ENCODE results near the gene CDK17. TPM values are rescaled to one million over a fixed set of nuclear protein-coding genes. Genes with fewer than 3 reads are reported as not detected.

The CDK17 gene
- total and polyA plus RNA-seq, 7 donors: 4.6 to 117 (median 63.2) TPM

DNA sequence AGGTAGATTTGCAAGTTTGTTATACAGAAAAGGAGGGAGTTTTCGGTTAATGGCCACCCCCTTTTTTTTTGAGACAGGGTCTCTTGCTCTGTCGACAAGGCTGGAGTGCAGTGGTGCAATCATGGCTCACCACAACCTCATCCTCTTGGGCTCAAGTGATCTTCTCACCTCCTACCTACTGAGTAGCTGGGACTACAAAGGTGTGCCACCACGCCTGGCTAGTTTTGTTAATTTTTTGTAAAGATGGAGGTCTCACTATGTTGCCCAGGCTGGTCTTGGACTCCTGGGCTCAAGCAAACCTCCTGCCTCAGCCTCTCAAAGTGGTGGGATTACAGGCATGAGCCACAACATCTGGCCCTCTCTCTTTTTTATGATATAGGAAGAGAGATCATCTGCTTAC, 94.6 kb downstream of the CDK17 start:
- Histone ChIP-seq H3K4me3 (no peak overlapping the region), H3K27ac (no peak overlapping the region), H3K36me3 (peaks cover 0 to 7% (median 0%) of the 10 kb centered on the region in 4 donors), H3K9me3 (no peaks in the 10 kb centered on the region), H3K27me3 (no peaks in the 10 kb centered on the region), H3K4me1 (peaks cover 0 to 51% (median 40%) of the 10 kb centered on the region in 4 donors)
- TF ChIP-seq EP300 (IDR thresholded peaks at IDR 0.05) (no peak), POLR2AphosphoS5 (IDR thresholded peaks at IDR 0.05) (no peak)
- intact Hi-C loops (cut with DNase I): loop anchor here (10.0 kb wide), 1 partner anchor 89 kb away; no protein-coding TSS in a partner anchor
- 92 to 95% methylated on average over 3 of the region's 3 CpGs for WGBS, 2 donors
- no peak for DNase-seq

GRCh38 chr12:96303653-96304052, 96.6 kb downstream of the CDK17 start:
- Histone ChIP-seq H3K27me3 (no peaks in the 10 kb centered on the region), H3K9me3 (no peaks in the 10 kb centered on the region), H3K4me3 (no peak overlapping the region), H3K27ac (peak overlapping the region in 1 of 4 donors; percentile 29), H3K36me3 (peaks cover 0 to 15% (median 2%) of the 10 kb centered on the region in 4 donors), H3K4me1 (peaks cover 0 to 43% (median 34%) of the 10 kb centered on the region in 4 donors)
- no peak for TF ChIP-seq CTCF (IDR thresholded peaks at IDR 0.05)
- intact Hi-C loops (cut with DNase I): loop anchor here (10.0 kb wide), 1 partner anchor 91 kb away; no protein-coding TSS in a partner anchor
- DNase-seq: no peak

DNA sequence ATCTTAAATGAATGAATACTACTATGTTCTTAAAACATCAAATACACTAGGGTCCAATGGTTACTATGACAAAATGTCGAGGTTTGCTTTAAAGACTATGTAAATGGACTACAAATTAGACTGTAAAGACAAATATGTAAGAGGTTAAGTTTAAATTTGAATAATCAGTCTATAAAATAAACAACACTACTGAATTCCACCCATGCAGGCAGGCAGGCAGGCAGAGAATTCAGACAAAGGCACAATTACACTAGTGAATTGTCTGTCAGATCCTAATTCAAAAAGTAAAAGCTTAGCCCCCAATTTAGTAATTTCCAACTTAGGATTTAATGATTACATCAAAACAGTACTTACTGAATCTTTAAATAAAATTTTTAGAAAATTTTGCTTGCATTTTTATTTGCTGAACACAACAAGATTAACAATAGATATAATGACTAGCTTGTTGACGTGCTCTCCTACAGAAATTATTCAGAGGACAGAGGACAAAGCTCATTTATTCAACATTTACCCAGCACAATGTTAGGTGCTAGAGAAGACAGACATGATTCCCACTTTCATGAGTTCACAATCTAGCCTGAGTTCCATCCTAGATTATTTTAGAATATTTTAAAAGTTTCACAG, 97.4 kb downstream of the CDK17 start:
- Histone ChIP-seq H3K36me3 (peaks cover 0 to 19% (median 2%) of the 10 kb centered on the region in 4 donors), H3K27me3 (no peaks in the 10 kb centered on the region), H3K4me1 (peaks cover 0 to 36% (median 27%) of the 10 kb centered on the region in 4 donors), H3K9me3 (no peaks in the 10 kb centered on the region), H3K4me3 (no peak overlapping the region), H3K27ac (peak overlapping the region in 1 of 4 donors; percentile 2)
- TF ChIP-seq POLR2A (IDR thresholded peaks at IDR 0.05) (no peak), POLR2AphosphoS5 (IDR thresholded peaks at IDR 0.05) (no peak), EP300 (IDR thresholded peaks at IDR 0.05) (no peak), CTCF (IDR thresholded peaks at IDR 0.05) (no peak)
- 79 to 85% methylated on average over 2 of the region's 2 CpGs for WGBS, 2 donors
- intact Hi-C loops (cut with DNase I): loop anchor here (10.0 kb wide), 1 partner anchor 92 kb away; no protein-coding TSS in a partner anchor
- no peak for DNase-seq

DNA sequence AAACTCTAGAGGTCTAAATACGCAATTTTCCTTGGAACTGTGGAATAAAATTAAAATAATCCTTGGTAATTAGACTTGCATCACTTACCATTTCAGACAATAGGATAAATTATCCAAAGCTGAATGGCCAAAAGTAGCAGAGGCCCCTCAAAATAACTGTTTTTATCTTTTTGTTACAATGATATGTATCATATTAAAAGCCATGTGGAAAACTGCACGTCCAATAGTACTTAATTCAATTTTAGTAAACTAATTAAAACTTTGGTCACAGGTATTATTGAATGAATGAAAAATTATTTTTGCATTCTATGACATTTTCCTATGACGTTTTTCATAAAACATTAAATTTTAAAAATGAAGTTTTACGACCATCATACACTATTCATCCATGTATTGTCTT, 98.5 kb downstream of the CDK17 start:
- 96% methylated on average over 4 of the region's 4 CpGs for WGBS, 2 donors
- Histone ChIP-seq H3K4me1 (peaks cover 0 to 29% (median 20%) of the 10 kb centered on the region in 4 donors), H3K36me3 (peaks cover 0 to 27% (median 2%) of the 10 kb centered on the region in 4 donors), H3K4me3 (no peak overlapping the region), H3K27ac (no peak overlapping the region), H3K9me3 (no peaks in the 10 kb centered on the region), H3K27me3 (no peaks in the 10 kb centered on the region)
- no peak for TF ChIP-seq EP300 (IDR thresholded peaks at IDR 0.05)
- intact Hi-C loops (cut with DNase I): loop anchor here (10.0 kb wide), 1 partner anchor 93 kb away; no protein-coding TSS in a partner anchor
- no peak for DNase-seq

- 94 to 96% methylated on average over 5 of the region's 5 CpGs for WGBS, 2 donors
- intact Hi-C loops (cut with DNase I): loop anchor here (10.0 kb wide), 1 partner anchor 95 kb away; no protein-coding TSS in a partner anchor
- H3K27ac ChIP-seq: no peak overlapping the region
- TF ChIP-seq EP300 (IDR thresholded peaks at IDR 0.05): no peak
- TF ChIP-seq POLR2A (IDR thresholded peaks at IDR 0.05): no peak
- TF ChIP-seq CTCF (IDR thresholded peaks at IDR 0.05): no peak
- no peak for TF ChIP-seq POLR2AphosphoS5 (IDR thresholded peaks at IDR 0.05)
- no peak overlapping the region for H3K4me3 ChIP-seq
- H3K27me3 ChIP-seq: no peaks in the 10 kb centered on the region
- peaks cover 0 to 29% (median 21%) of the 10 kb centered on the region in 4 donors for H3K4me1 ChIP-seq
- DNase-seq: no peak
- H3K9me3 ChIP-seq: no peaks in the 10 kb centered on the region
- peaks cover 0 to 33% (median 2%) of the 10 kb centered on the region in 4 donors for H3K36me3 ChIP-seq
These were observed 100.2 kb downstream of the CDK17 start for GRCh38 chr12:96300064-96300463.
